Activated CD4-positive, alpha-beta T cell treated with anti-CD3 and anti-CD28 coated beads, Interleukin-2, amount 50 U/mL, for 1 hour (primary cell): ENCODE measurements around the gene ZNF573.
"Not testable (repeated sequence)": the region's sequence is repeated elsewhere in the genome, so short reads cannot be mapped to it uniquely, and the experiment has no call there.

Experiments used
- DNase-seq: peaks from one replicate; pipeline ENCODE4 v3.0.0-alpha.2; 2020

ZNF573 gene

DNA sequence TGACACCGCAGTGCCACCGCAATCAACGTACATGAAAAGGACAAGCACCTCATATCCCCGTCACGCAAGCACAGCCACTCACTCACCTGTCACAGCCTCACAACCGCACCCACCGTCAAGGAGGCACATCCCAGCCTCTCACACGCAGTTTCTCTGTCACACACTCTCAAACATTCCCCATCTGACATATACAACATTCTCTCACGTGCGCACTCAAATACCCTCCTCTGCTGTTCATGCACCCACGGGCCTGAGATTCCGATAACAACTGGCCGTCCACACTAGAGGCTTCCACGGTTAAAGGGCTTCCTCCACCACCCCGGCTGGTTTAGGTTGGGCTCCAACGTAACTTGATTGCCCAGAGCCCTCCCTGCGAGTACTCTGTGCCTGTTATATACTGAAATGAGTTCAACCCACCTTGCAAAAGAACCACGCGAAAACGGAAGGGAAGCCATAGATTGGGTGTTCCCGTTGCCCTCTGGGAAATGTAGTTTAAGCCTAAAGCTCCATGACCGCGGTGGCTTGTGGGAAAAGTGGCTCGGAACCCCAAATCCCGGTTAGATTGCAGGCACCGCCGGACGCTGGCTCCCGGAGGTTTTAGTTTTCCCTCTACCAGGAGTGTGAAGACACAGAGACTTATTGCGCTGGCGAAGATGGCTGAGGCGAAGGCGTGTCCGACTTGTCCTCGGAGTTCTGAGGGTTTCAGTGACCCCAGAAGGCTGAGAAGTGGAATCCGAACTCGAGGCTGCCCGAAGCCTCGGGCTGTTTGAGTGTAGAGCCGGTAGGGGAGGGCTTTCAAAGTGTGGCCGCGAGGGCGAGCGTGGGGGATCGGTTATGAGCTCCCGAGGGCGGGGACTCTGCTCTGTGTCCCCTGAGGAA is at the start of gene ZNF573:
Gene ZNF573, minus strand, starts transcription at position 460 of the 879 bp plus-strand sequence. CDS start 5,857 bp downstream, outside the sequence.
- DNase-seq = peak; percentile 79

GRCh38 chr19:37817180-37817981 is 38.0 kb upstream of the ZNF573 start:
- peak; percentile 3 for DNase-seq

- DNase-seq = not testable (repeated sequence)
Observed at GRCh38 chr19:37815611-37816010, 36.2 kb upstream of the ZNF573 start.

DNA sequence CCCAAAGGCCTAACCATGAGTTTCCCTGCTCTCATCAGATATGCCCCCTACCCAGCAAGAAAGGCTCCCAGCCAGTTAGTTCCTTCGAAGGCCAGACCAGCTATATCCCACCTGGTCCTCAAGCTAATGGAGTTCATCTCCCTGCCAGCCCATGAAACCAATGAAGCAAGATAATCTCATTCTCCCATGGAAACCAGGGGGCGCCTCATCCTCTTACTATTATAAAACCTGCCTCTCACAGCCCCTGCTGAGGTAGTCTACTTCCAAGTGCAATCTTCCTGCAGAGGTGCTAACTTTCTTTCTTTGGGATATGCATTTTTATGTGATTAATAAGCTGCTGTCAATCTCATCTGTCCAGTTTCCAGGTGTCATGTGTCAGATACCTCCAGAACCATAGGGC is 34.0 kb upstream of the ZNF573 start:
- no peak for DNase-seq

- no peak for DNase-seq
Observed at GRCh38 chr19:37809366-37809765, 30.0 kb upstream of the ZNF573 start.

GRCh38 chr19:37803249-37803840 is 24.0 kb upstream of the ZNF573 start:
- DNase-seq = no peak

GRCh38 chr19:37790244-37790925 is 11.0 kb upstream of the ZNF573 start:
- no peak for DNase-seq

- no peak for DNase-seq
Observed at GRCh38 chr19:37778613-37779126, 716 bp downstream of the ZNF573 start.

DNA sequence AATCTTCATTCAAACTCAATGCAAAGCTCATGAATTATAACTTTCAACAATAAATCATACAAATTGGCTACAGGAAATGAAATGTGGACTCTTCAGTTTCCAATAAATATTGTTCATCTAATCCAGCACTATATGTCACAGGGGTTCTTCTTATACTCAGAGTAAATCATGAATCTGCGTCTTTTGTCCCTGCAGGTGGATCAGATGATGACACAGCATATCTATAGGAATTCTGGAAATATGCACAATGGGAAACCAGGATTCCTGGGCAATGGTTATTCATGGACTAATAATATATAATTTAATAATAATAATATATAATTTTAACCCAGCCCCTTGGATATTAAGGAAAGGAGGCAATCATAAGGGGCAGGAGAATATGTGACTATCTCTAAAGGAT is 8.4 kb downstream of the ZNF573 start:
- DNase-seq = no peak

DNA sequence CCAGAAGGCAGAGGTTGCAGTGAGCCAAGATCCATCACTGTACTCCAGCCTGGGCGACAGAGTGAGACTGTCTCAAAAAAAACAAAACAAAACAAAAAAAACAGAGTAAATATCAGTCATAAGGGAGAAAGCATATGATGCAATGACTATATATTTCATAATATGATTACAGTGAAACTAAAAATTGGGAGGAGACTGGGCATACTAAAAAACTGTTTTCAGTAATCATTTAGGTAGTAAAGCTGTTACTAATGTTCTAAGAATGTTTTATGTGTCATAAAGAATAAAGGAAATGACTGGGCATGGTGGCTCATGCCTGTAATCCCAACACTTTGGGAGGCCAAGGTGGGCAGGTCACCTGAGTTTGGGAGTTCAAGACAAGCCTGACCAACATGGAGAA is 15.9 kb downstream of the ZNF573 start:
- DNase-seq = no peak

GRCh38 chr19:37757683-37758082 is 21.7 kb downstream of the ZNF573 start:
- DNase-seq = not testable (repeated sequence)

DNA sequence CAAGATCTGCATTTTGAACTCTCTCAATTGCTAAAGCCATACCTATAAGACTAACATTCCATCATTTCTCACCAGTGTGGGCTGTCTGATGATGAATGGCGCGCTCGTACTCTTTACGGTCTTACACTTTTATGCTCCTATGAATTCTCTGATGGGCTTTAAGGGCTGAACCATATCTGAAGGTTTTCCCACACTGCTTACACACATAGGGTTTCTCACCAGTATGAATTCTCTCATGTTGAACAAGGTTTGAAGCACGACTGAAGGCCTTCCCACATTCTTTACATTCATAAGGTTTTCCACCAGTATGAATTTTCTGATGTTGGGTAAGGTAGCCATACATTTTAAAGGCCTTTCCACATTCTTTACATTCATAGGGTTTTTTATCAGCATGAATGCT is 41.0 kb downstream of the ZNF573 start:
- DNase-seq = no peak

DNA sequence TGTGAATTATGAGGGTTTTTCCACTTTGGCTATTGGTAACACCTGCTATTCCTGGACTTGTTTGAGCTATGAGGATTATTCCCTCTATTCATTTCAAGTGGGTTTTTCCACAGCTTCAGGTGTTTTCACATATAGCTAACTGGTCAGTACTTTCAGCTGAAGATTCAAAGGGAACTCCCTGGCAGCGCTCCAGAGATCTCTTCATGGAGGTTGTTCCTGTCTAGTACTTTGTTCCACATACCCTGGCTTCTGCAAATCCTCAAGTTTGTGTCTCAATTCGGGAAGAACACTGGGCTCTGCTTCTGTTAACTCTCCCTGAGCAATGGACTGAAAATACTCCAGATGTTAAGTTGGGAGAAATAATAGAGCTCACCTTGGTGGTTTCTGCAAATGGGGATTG is 54.2 kb downstream of the ZNF573 start:
- no peak for DNase-seq

DNA sequence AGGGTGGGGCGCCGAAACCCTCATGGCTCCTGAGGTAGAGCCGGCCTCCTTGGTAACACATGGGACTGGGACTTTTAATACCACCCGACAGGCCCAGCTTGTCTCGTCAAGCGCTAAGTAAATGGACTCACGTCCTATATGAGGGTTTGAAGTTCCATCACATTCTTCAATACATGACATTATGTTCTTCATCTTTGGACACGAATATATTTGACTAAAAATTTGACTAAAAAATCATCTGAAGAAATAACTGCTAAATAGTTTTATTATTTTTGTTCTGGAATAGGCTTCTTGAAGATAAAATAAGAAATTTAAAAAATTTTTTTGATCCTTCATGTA is 59.5 kb downstream of the ZNF573 start:
- DNase-seq = no peak

DNA sequence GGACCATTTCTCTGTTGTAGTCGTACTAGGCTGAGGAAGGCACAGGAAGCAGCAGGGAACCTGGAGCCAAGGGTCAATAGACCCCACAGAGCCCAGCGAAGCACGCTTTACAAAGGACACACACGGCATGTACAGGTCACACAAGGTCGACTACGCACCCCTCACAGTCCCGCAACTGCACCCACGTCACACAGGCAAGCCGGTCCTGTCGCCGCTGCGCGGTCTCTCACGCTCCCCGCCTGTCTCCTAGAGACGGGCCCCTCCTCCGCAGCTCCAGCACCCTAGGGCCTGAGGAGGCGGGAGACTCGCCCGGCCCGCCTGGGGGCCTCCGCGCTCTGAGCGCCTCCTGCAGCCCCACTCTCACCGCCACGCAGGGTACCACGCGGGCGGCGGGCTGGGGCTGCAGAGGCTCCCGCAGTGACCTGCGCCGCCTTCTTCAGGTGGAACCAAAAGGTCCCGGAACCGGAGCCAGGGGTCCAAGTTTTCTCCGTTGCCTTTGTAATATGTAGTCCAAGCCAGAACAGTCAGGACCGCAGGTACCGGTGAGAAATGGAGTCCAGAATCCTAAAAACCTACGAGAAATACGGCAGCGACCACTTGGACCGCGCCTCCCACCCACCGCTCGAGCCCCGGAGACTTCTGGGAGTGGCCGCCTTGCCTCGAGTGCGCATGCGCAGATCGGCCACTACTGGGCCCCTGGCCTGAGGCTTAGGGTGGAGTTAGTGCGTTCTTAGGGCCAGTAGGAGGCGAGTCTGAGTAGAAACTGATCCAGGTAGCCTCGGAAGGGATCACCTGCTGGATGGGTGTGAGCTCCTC is 60.1 kb downstream of the ZNF573 start, which contains the start of gene ZNF607:
Gene ZNF607, minus strand, starts transcription at position 651 of the 816 bp plus-strand sequence. CDS start 8,143 bp downstream, outside the sequence.
- peak; percentile 73 for DNase-seq

DNA sequence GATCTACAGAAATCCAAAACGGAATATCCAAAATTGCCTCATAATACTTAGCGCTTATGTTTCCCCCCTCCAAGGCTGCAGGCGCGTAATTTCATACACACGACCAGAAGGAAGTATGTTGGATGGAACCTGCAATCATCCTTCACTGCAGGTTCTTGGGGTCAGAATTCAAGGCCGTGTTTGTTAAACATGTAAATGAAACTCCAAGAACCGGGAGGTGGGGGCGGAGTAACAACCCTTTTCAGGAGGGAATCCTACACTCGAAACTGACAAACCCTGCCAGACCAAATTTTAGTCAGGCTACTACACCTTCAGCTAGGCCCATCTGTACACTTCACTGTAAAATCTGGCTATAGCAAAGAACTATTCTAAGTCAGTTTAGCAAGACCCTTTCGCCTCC is 61.1 kb downstream of the ZNF573 start:
- no peak for DNase-seq

GRCh38 chr19:37716140-37716539 is 63.2 kb downstream of the ZNF573 start:
- no peak for DNase-seq

- no peak for DNase-seq
Observed at GRCh38 chr19:37706052-37706605, 73.3 kb downstream of the ZNF573 start.

DNA sequence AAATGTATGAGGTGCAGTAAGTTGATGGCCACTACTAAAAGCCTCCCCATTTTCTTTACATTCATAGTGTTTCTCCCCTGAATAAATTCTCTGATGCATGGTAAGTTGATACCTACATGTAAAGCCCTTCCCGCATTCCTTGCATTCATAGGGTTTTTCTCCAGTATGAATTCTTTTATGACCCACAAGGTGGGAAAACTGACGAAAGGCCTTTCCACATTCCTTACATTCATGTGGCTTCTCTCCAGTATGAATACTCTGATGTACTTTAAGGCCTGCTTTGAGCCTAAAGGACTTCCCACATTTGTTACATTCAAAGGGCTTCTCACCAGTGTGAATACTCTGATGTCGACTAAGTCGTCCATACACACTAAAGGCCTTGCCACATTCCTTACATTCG is 80.3 kb downstream of the ZNF573 start:
- DNase-seq = no peak

- no peak for DNase-seq
Observed at GRCh38 chr19:37698216-37698615, 81.2 kb downstream of the ZNF573 start.

GRCh38 chr19:37695144-37695899 is 84.1 kb downstream of the ZNF573 start:
- no peak for DNase-seq
